Keratinocyte (primary cell): Measurements from ENCODE around the gene GLIPR1. TPM values are rescaled to one million over a fixed set of nuclear protein-coding genes. Genes with fewer than 3 reads are reported as not detected.
A peak's percentile ranks its signal among the peaks of the same experiment; 100 is the strongest.
"Not testable (repeated sequence)": the region's sequence is repeated elsewhere in the genome, so short reads cannot be mapped to it uniquely, and the experiment has no call there.

Experiments
- DNase-seq: peaks from one replicate; pipeline ENCODE4 v3.0.0-alpha.2; 2011; ENCODE audit warnings: low read depth, missing footprints, low spot score
- FAIRE-seq: peaks from 2 replicates; lab custom pipeline; 2011; peaks lifted over from hg19 to GRCh38; lab: Jason Lieb, UNC
- H2AFZ ChIP-seq: 2 replicates; pipeline ENCODE4 v1.6.0; 2012; ENCODE audit warnings: low read length, control low read depth, inconsistent platforms; ENCODE audit not compliant: control insufficient read depth
- H3K27ac ChIP-seq: 2 replicates; pipeline ENCODE4 v1.5.1; 2011; ENCODE audit warnings: low read length; ENCODE audit not compliant: control insufficient read depth, insufficient read depth
- H3K27me3 ChIP-seq: 3 replicates; pipeline ENCODE4 v1.6.0; 2011; ENCODE audit warnings: low read length; ENCODE audit not compliant: control insufficient read depth, insufficient read depth; ENCODE audit errors: extremely low read depth
- H3K36me3 ChIP-seq, 2 experiments: 2 replicates in 1 of 2; 3 replicates in 1 of 2; pipeline ENCODE4 v1.5.1; 2011; ENCODE audit warnings: low read length in 2 of 2, mild to moderate bottlenecking in 1 of 2; ENCODE audit not compliant: control insufficient read depth in 2 of 2, insufficient read depth in 2 of 2; ENCODE audit errors: extremely low read depth in 1 of 2
- H3K4me1 ChIP-seq: 3 replicates; pipeline ENCODE4 v1.5.1; 2011; ENCODE audit warnings: low read length; ENCODE audit not compliant: control insufficient read depth, insufficient read depth; ENCODE audit errors: extremely low read depth
- H3K4me2 ChIP-seq: 3 replicates; pipeline ENCODE4 v1.6.0; 2011; ENCODE audit warnings: low read depth, low read length; ENCODE audit not compliant: control insufficient read depth, insufficient read depth; ENCODE audit errors: extremely low read depth
- H3K4me3 ChIP-seq, 3 experiments: fragments of 200-600 bp in 1 of 3; sonication (generic) in 1 of 3; 2 replicates in 2 of 3; 3 replicates in 1 of 3; pipeline ENCODE4 v1.5.1; 2011 to 2016; ENCODE audit warnings: low read length in 3 of 3, mild to moderate bottlenecking in 3 of 3, control low read depth in 2 of 3, inconsistent platforms in 1 of 3, low read depth in 1 of 3, mixed read lengths in 1 of 3, mixed run types in 1 of 3, moderate library complexity in 1 of 3; ENCODE audit not compliant: control insufficient read depth in 2 of 3, insufficient read depth in 2 of 3; ENCODE audit errors: extremely low read depth in 1 of 3
- H3K79me2 ChIP-seq: 2 replicates; pipeline ENCODE4 v1.6.0; 2012; ENCODE audit warnings: low read length; ENCODE audit not compliant: control insufficient read depth, insufficient read depth
- H3K9ac ChIP-seq: 3 replicates; pipeline ENCODE4 v1.6.0; 2011; ENCODE audit warnings: low read length; ENCODE audit not compliant: control insufficient read depth, insufficient read depth; ENCODE audit errors: extremely low read depth
- H3K9me1 ChIP-seq: 3 replicates; pipeline ENCODE4 v1.6.0; 2011; ENCODE audit warnings: low read length; ENCODE audit not compliant: control insufficient read depth, insufficient read depth; ENCODE audit errors: extremely low read depth
- H3K9me3 ChIP-seq: 2 replicates; pipeline ENCODE4 v1.5.1; 2012; ENCODE audit warnings: low read depth, low read length; ENCODE audit not compliant: control insufficient read depth
- H4K20me1 ChIP-seq: 3 replicates; pipeline ENCODE4 v1.6.0; 2011; ENCODE audit warnings: low read length; ENCODE audit not compliant: control insufficient read depth, insufficient read depth; ENCODE audit errors: extremely low read depth
- EZH2 ChIP-seq: IDR thresholded peaks from one replicate; pipeline ENCODE4 v1.6.1; 2012; ENCODE audit warnings: inconsistent platforms, mild to moderate bottlenecking, low read length, moderate library complexity
- dilution Hi-C: fragments of 300-500 bp; cut with MboI; formaldehyde crosslinking; loops from one replicate; pipeline ENCODE4 v1.7.0; 2020; ENCODE audit warnings: low sequenced_read_pairs; ENCODE audit not compliant: extremely low pct_ligation_motif_present
- polyA plus RNA-seq, 5 experiments: library from polyadenylated mRNA; depleted of rRNA in 3 of 5; stranded (reverse) in 3 of 5; stranded (forward) in 1 of 5; unstranded in 1 of 5; fragments of >200 nt; gene quantifications; 1 replicate in 1 of 5; 2 replicates in 3 of 5; 3 replicates in 1 of 5; pipeline versions ENCODE4 v1.2.1 to v1.2.3, GENCODE V29; 2011 to 2012; ENCODE audit warnings: missing spikeins in 2 of 5, low read depth in 1 of 5, low replicate concordance in 1 of 5
- TF ChIP-seq, protein P1 (sequence below), 3 experiments: IDR thresholded peaks in 1 of 3; conservative IDR thresholded peaks in 1 of 3; optimal IDR thresholded peaks in 1 of 3; 2 replicates in 2 of 3; 3 replicates in 1 of 3; pipeline versions ENCODE3 to v1.5.1; 2011; ENCODE audit warnings: low read length in 3 of 3, mild to moderate bottlenecking in 3 of 3, moderate library complexity in 2 of 3, control low read depth in 1 of 3, inconsistent platforms in 1 of 3; ENCODE audit not compliant: insufficient read depth in 2 of 3; ENCODE audit errors: extremely low read depth in 1 of 3

The GLIPR1 gene
- polyA plus RNA-seq, 1 donor (not counting 4 experiments of a cell fraction or from before 2014, with no cell fraction given): 10.2 TPM

DNA sequence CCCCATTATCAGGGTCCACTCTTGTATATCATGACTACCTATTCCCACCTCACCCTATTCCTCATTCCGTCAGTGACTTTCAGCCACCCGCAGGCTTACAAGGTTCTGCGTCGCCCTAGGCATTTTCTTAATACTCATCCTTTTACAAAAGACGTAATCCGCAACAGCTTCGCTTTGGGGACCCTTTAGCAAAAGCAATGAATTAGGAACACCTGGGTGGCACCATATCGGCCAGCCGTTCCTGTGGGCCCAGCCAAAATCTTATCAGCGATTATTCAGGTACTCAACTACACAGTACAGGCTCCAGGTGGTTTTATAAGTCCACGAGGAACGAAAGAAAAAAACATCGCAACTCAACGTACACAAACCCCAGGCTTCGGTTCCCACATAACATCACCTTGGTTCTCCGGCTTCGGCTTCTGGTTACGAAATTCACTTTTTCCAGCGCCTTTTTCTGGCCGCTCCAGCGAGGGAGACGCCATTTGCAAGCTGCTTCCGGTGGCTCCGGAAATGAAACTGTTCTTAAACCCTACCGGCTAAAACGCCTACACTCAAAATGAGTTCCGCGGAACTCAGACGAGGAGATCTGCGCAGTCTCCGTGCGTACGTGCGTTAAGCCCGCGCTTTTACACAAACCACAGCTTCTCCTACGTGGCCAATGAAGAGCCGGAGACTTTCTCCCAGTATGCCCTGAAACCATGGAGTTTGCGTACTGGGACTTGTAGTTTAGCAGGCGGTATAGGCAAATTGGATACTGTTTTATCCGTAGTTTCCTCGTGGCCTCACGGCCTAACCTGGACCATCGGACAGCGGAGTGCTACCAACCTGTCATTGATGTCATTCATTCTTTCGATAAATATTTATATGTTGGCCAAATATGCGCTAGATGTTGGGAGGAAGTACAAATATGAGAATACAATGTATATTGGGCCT is 30.8 kb downstream of the GLIPR1 start, which contains the start of gene KRR1:
TSS of gene KRR1 (minus strand) at position 494 of the 933 bp plus-strand sequence. CDS start at position 482, 12 bp downstream.
- peaks cover 20% of the 10 kb centered on the region for H3K4me1 ChIP-seq
- peak; percentile 87 for DNase-seq
- H3K4me3 ChIP-seq: peak within 1 kb of the TSS; percentile 68 to 93 (median 82)
- peaks cover 47% of the 10 kb centered on the region for H3K79me2 ChIP-seq
- peak within 1 kb of the TSS; percentile 92 for H3K9ac ChIP-seq
- peak within 1 kb of the TSS; percentile 95 for H2AFZ ChIP-seq
- H3K27me3 ChIP-seq: no peaks in the 10 kb centered on the region
- TF ChIP-seq EZH2: no peak
- TF ChIP-seq, protein P1, sequence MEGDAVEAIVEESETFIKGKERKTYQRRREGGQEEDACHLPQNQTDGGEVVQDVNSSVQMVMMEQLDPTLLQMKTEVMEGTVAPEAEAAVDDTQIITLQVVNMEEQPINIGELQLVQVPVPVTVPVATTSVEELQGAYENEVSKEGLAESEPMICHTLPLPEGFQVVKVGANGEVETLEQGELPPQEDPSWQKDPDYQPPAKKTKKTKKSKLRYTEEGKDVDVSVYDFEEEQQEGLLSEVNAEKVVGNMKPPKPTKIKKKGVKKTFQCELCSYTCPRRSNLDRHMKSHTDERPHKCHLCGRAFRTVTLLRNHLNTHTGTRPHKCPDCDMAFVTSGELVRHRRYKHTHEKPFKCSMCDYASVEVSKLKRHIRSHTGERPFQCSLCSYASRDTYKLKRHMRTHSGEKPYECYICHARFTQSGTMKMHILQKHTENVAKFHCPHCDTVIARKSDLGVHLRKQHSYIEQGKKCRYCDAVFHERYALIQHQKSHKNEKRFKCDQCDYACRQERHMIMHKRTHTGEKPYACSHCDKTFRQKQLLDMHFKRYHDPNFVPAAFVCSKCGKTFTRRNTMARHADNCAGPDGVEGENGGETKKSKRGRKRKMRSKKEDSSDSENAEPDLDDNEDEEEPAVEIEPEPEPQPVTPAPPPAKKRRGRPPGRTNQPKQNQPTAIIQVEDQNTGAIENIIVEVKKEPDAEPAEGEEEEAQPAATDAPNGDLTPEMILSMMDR (optimal IDR thresholded peaks at IDR 0.05 in 1 of 3, IDR thresholded peaks at IDR 0.05 in 1 of 3, conservative IDR thresholded peaks at IDR 0.05 in 1 of 3; ENCODE audit: extremely low read depth in 1 of 3, insufficient read depth in 2 of 3, low read length in 3 of 3): no peak
- H4K20me1 ChIP-seq: no peaks in the 10 kb centered on the region
- peak within 1 kb of the TSS; percentile 91 for H3K4me2 ChIP-seq
- FAIRE-seq: peak; percentile 99
- peaks cover 0 to 9% of the 10 kb centered on the region in 2 experiments for H3K36me3 ChIP-seq
- H3K9me1 ChIP-seq: no peaks in the 10 kb centered on the region
- H3K9me3 ChIP-seq: no peaks in the 10 kb centered on the region
- dilution Hi-C loops: no loop called here
- peak within 1 kb of the TSS; percentile 95 for H3K27ac ChIP-seq

DNA sequence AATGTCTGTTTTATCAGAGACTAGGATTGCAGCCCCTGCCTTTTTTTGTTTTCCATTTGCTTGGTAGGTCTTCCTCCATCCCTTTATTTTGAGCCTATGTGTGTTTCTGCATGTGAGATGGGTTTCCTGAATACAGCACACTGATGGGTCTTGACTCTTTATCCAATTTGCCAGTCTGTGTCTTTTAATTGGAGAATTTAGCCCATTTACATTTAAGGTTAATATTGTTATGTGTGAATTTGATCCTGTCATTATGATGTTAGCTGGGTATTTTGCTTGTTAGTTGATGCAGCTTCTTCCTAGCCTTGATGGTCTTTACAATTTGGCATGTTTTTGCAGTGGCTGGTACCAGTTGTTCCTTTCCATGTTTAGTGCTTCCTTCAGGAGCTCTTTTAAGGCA is 40.7 kb downstream of the GLIPR1 start:
- H3K4me2 ChIP-seq, DNase-seq, H3K9me3 ChIP-seq, FAIRE-seq, H3K9me1 ChIP-seq, dilution Hi-C loops, H3K4me1 ChIP-seq, H3K27ac ChIP-seq, H3K79me2 ChIP-seq, H2AFZ ChIP-seq, H3K36me3 ChIP-seq, H3K9ac ChIP-seq, H3K4me3 ChIP-seq, H3K27me3 ChIP-seq, H4K20me1 ChIP-seq: not testable (repeated sequence)

DNA sequence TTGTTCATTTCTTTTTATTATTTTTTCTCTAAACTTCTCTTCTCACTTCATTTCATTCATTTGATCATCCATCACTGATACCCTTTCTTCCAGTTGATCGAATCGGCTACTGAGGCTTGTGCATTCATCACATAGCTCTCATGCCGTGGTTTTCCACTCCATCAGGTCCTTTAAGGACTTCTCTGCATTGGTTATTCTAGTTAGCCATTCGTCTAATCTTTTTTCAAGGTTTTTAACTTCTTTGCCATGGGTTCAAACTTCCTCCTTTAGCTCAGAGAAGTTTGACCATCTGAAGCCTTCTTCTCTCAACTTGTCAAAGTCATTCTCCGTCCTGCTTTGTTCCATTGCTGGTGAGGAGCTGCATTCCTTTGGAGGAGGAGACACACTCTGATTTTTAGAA is 41.6 kb downstream of the GLIPR1 start:
- H3K27ac ChIP-seq, H2AFZ ChIP-seq, H3K9me1 ChIP-seq, H3K4me1 ChIP-seq, H3K27me3 ChIP-seq, H3K4me2 ChIP-seq, H3K9me3 ChIP-seq, H3K36me3 ChIP-seq, H4K20me1 ChIP-seq, DNase-seq, H3K4me3 ChIP-seq, H3K79me2 ChIP-seq, H3K9ac ChIP-seq, FAIRE-seq, dilution Hi-C loops: not testable (repeated sequence)
